ENCODE results near the gene OR1A2. TPM values are rescaled to one million over a fixed set of nuclear protein-coding genes. Genes with fewer than 3 reads are reported as not detected.
"Not testable (repeated sequence)": the region's sequence is repeated elsewhere in the genome, so short reads cannot be mapped to it uniquely, and the experiment has no call there.

Gene OR1A2, protein sequence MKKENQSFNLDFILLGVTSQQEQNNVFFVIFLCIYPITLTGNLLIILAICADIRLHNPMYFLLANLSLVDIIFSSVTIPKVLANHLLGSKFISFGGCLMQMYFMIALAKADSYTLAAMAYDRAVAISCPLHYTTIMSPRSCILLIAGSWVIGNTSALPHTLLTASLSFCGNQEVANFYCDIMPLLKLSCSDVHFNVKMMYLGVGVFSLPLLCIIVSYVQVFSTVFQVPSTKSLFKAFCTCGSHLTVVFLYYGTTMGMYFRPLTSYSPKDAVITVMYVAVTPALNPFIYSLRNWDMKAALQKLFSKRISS
- polyA plus RNA-seq (2012; ENCODE audit: low read depth, missing spikeins), result not detected

GRCh38 chr17:3197219-3197618, at the start of gene OR1A2:
TSS of gene OR1A2 (plus strand) at chr17:3197519. CDS start at chr17:3197519, 0 bp downstream.
- FAIRE-seq, result no peak
- no peak for TF ChIP-seq POLR2A (IDR thresholded peaks at IDR 0.05; ENCODE audit: low read depth, low read length)
- TF ChIP-seq POLR2AphosphoS5 (IDR thresholded peaks at IDR 0.05; ENCODE audit: low read depth, low read length), result no peak
- TF ChIP-seq SPI1 (IDR thresholded peaks at IDR 0.05; ENCODE audit: low read depth, low read length), result no peak
- TF ChIP-seq POU2F2 (IDR thresholded peaks at IDR 0.05; ENCODE audit: low read depth, low read length), result no peak
- TF ChIP-seq PAX5 (IDR thresholded peaks at IDR 0.05; ENCODE audit: insufficient read depth, low read length, severe bottlenecking), result no peak
- no peak for TF ChIP-seq TAF1 (IDR thresholded peaks at IDR 0.05; ENCODE audit: low read depth, low read length)
- DNase-seq (ENCODE audit: insufficient read length, low spot score), result no peak

GRCh38 chr17:3157218-3157617, 40.1 kb upstream of the OR1A2 start:
- no peak for DNase-seq (ENCODE audit: insufficient read length, low spot score)
- no peak for FAIRE-seq
- TF ChIP-seq POLR2AphosphoS5 (IDR thresholded peaks at IDR 0.05; ENCODE audit: low read depth, low read length), result no peak
- TF ChIP-seq POLR2A (IDR thresholded peaks at IDR 0.05; ENCODE audit: low read depth, low read length), result no peak
- TF ChIP-seq PAX5 (IDR thresholded peaks at IDR 0.05; ENCODE audit: insufficient read depth, low read length, severe bottlenecking), result no peak
- TF ChIP-seq TAF1 (IDR thresholded peaks at IDR 0.05; ENCODE audit: low read depth, low read length), result no peak

DNA sequence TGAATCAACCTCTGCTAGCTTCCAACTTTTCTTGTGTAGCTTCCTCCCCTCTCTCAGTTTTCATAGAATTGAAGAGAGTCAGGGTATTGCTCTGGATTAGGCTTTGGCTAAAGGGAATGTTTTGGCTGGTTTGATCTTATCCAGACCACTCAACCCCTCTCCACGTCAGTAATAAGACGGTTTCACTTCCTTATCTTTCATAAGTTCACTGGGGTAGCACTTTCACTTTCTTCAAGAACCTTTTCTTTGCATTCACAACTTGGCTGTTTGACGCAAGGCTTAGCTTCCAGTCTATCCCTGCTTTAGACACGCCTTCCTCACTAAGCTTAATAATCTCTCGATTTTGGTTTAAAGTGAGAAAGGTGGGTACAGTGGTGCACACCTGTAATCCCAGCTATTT, 29.7 kb upstream of the OR1A2 start:
- TF ChIP-seq POLR2A (IDR thresholded peaks at IDR 0.05; ENCODE audit: low read depth, low read length) (no peak), SPI1 (IDR thresholded peaks at IDR 0.05; ENCODE audit: low read depth, low read length) (peak; percentile 94)
- DNase-seq (ENCODE audit: insufficient read length, low spot score) (no peak), FAIRE-seq (no peak)

DNA sequence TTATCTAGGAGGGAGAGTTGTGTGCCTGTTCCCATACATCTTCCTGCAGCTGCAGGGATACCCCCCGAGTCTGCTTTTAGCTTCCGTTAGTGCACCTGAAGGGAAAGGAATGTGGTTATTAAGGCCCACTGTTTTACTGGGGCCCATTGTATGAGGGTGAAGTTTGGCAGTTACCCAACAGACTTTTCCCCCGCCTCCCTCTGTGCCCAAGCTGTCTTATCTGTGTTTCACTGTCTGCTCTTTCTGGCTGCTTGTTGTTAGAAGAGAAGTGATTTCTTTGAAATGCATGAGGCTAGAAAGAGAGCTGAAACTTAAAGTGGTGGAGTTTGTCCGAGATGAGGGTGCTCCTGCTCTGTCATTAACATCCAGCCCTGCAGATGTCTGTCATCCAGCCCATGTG, 7.4 kb upstream of the OR1A2 start:
- no peak for TF ChIP-seq POLR2AphosphoS5 (IDR thresholded peaks at IDR 0.05; ENCODE audit: low read depth, low read length)
- no peak for TF ChIP-seq SPI1 (IDR thresholded peaks at IDR 0.05; ENCODE audit: low read depth, low read length)
- TF ChIP-seq TAF1 (IDR thresholded peaks at IDR 0.05; ENCODE audit: low read depth, low read length), result no peak
- no peak for TF ChIP-seq POLR2A (IDR thresholded peaks at IDR 0.05; ENCODE audit: low read depth, low read length)
- TF ChIP-seq PAX5 (IDR thresholded peaks at IDR 0.05; ENCODE audit: insufficient read depth, low read length, severe bottlenecking), result no peak
- TF ChIP-seq POU2F2 (IDR thresholded peaks at IDR 0.05; ENCODE audit: low read depth, low read length), result no peak
- DNase-seq (ENCODE audit: insufficient read length, low spot score) (no peak), FAIRE-seq (no peak)

DNA sequence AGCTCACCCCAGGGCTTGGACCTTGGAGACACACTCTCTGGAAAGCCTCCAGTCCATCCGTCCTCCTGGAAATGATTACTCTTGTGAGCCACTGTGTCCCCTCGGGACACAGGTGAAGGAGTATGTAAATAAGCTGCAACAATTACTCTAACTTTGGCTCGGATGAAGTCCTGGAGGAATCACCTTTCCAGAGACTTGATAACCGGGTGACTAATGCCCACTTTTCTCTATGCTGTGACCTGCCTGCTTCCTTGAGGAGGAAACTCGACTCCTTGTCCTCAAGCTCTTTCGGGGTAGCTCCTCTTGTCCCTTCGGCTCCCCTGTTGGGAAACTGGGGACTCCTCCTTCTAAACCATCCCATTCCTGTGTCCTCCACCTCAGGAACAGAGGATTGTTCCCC, 10.0 kb downstream of the OR1A2 start, which contains the start of gene OR1A1:
TSS of gene OR1A1 (plus strand) at position 301 of the 400 bp plus-strand sequence. CDS start 7,954 bp downstream, outside the sequence.
- DNase-seq (ENCODE audit: insufficient read length, low spot score), result no peak
- FAIRE-seq, result no peak
- TF ChIP-seq SPI1 (IDR thresholded peaks at IDR 0.05; ENCODE audit: low read depth, low read length), result no peak
- no peak for TF ChIP-seq POLR2AphosphoS5 (IDR thresholded peaks at IDR 0.05; ENCODE audit: low read depth, low read length)

GRCh38 chr17:3208484-3208883, 11.2 kb downstream of the OR1A2 start:
- FAIRE-seq, result no peak
- no peak for TF ChIP-seq POU2F2 (IDR thresholded peaks at IDR 0.05; ENCODE audit: low read depth, low read length)
- no peak for TF ChIP-seq PAX5 (IDR thresholded peaks at IDR 0.05; ENCODE audit: insufficient read depth, low read length, severe bottlenecking)
- no peak for TF ChIP-seq SPI1 (IDR thresholded peaks at IDR 0.05; ENCODE audit: low read depth, low read length)
- no peak for TF ChIP-seq TAF1 (IDR thresholded peaks at IDR 0.05; ENCODE audit: low read depth, low read length)
- no peak for TF ChIP-seq POLR2AphosphoS5 (IDR thresholded peaks at IDR 0.05; ENCODE audit: low read depth, low read length)
- TF ChIP-seq POLR2A (IDR thresholded peaks at IDR 0.05; ENCODE audit: low read depth, low read length), result no peak
- DNase-seq (ENCODE audit: insufficient read length, low spot score), result no peak

DNA sequence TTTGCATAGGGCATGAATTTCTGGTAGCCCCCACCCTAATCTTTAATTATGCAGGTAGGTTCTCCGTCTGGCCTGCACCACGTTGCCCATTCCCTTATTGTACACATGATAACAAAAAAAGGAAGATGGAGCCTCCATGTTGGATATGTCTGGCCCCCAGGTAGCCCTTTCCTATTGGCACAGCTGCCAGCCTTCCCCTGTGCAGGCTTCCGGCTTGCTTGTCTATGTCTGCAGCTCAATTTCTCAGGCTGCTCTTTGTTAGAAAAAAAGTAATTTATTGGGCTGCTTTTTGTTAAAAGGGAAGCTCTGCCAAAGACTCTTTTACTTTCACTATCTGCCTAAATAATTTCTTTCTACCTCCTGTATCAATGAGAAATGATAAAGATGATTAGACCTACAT, 15.7 kb downstream of the OR1A2 start:
- DNase-seq (ENCODE audit: insufficient read length, low spot score), result no peak
- FAIRE-seq, result no peak
- no peak for TF ChIP-seq POU2F2 (IDR thresholded peaks at IDR 0.05; ENCODE audit: low read depth, low read length)
- TF ChIP-seq POLR2AphosphoS5 (IDR thresholded peaks at IDR 0.05; ENCODE audit: low read depth, low read length), result no peak
- no peak for TF ChIP-seq PAX5 (IDR thresholded peaks at IDR 0.05; ENCODE audit: insufficient read depth, low read length, severe bottlenecking)
- TF ChIP-seq POLR2A (IDR thresholded peaks at IDR 0.05; ENCODE audit: low read depth, low read length), result no peak
- TF ChIP-seq TAF1 (IDR thresholded peaks at IDR 0.05; ENCODE audit: low read depth, low read length), result no peak
- TF ChIP-seq SPI1 (IDR thresholded peaks at IDR 0.05; ENCODE audit: low read depth, low read length), result no peak

GRCh38 chr17:3213587-3213986, 16.3 kb downstream of the OR1A2 start:
- TF ChIP-seq TAF1 (IDR thresholded peaks at IDR 0.05; ENCODE audit: low read depth, low read length) (no peak), SPI1 (IDR thresholded peaks at IDR 0.05; ENCODE audit: low read depth, low read length) (no peak), POU2F2 (IDR thresholded peaks at IDR 0.05; ENCODE audit: low read depth, low read length) (no peak), PAX5 (IDR thresholded peaks at IDR 0.05; ENCODE audit: insufficient read depth, low read length, severe bottlenecking) (no peak), POLR2A (IDR thresholded peaks at IDR 0.05; ENCODE audit: low read depth, low read length) (no peak), POLR2AphosphoS5 (IDR thresholded peaks at IDR 0.05; ENCODE audit: low read depth, low read length) (no peak)
- DNase-seq (ENCODE audit: insufficient read length, low spot score), result no peak
- no peak for FAIRE-seq

GRCh38 chr17:3219978-3220377, 22.7 kb downstream of the OR1A2 start:
- DNase-seq (ENCODE audit: insufficient read length, low spot score); FAIRE-seq: not testable (repeated sequence)

DNA sequence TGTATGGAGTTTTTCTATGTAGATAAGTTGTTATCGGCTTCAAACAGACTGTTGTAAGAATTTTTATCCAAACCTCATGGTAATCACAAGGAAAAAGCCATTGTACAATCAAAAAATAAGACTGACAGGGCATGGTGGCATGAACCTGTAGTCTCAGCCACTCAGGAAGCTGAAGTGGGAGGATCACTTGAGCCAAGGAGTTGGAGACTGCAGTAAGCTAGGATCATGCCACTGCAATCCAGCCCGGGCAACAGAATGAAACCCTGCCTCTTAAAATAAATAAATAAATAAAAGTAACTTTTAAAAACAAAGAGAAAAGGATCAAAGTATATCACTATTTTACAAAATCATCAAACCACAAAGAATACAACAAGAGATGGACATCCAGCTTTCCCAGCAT, 24.5 kb downstream of the OR1A2 start:
- no peak for FAIRE-seq
- DNase-seq (ENCODE audit: insufficient read length, low spot score), result no peak
- TF ChIP-seq POLR2A (IDR thresholded peaks at IDR 0.05; ENCODE audit: low read depth, low read length) (no peak), TAF1 (IDR thresholded peaks at IDR 0.05; ENCODE audit: low read depth, low read length) (no peak), POLR2AphosphoS5 (IDR thresholded peaks at IDR 0.05; ENCODE audit: low read depth, low read length) (no peak), PAX5 (IDR thresholded peaks at IDR 0.05; ENCODE audit: insufficient read depth, low read length, severe bottlenecking) (no peak), POU2F2 (IDR thresholded peaks at IDR 0.05; ENCODE audit: low read depth, low read length) (no peak), SPI1 (IDR thresholded peaks at IDR 0.05; ENCODE audit: low read depth, low read length) (no peak)
